Measurements from ENCODE around the gene SLC13A3.

Gene SLC13A3

GRCh38 chr20:46673394-46674252 lies 22.4 kb upstream of the SLC13A3 start:
- DNase-seq (ENCODE audit: low read depth) = no peak
- TF ChIP-seq CTCF (IDR thresholded peaks at IDR 0.05; ENCODE audit: low read length, missing control alignments) = no peak
- H3K4me3 ChIP-seq (replicated peaks; ENCODE audit: low read depth, low read length) = no peak overlapping the region

- no peak overlapping the region for H3K4me3 ChIP-seq (replicated peaks; ENCODE audit: low read depth, low read length)
- no peak for DNase-seq (ENCODE audit: low read depth)
- no peak for TF ChIP-seq CTCF (IDR thresholded peaks at IDR 0.05; ENCODE audit: low read length, missing control alignments)
Observed at GRCh38 chr20:46672543-46673148, 21.4 kb upstream of the SLC13A3 start.

GRCh38 chr20:46671866-46672542 lies 20.7 kb upstream of the SLC13A3 start:
- H3K4me3 ChIP-seq (replicated peaks; ENCODE audit: low read depth, low read length) = no peak overlapping the region
- no peak for DNase-seq (ENCODE audit: low read depth)
- no peak for TF ChIP-seq CTCF (IDR thresholded peaks at IDR 0.05; ENCODE audit: low read length, missing control alignments)

GRCh38 chr20:46670585-46671584 lies 19.6 kb upstream of the SLC13A3 start:
- no peak overlapping the region for H3K4me3 ChIP-seq (replicated peaks; ENCODE audit: low read depth, low read length)
- TF ChIP-seq CTCF (IDR thresholded peaks at IDR 0.05; ENCODE audit: low read length, missing control alignments) = no peak
- DNase-seq (ENCODE audit: low read depth) = no peak

- no peak overlapping the region for H3K4me3 ChIP-seq (replicated peaks; ENCODE audit: low read depth, low read length)
- TF ChIP-seq CTCF (IDR thresholded peaks at IDR 0.05; ENCODE audit: low read length, missing control alignments) = no peak
- DNase-seq (ENCODE audit: low read depth) = no peak
Observed at GRCh38 chr20:46670228-46670584, 18.9 kb upstream of the SLC13A3 start.

- H3K4me3 ChIP-seq (replicated peaks; ENCODE audit: low read depth, low read length) = no peak overlapping the region
- TF ChIP-seq CTCF (IDR thresholded peaks at IDR 0.05; ENCODE audit: low read length, missing control alignments) = no peak
- DNase-seq (ENCODE audit: low read depth) = no peak
Observed at GRCh38 chr20:46666818-46667515, 15.7 kb upstream of the SLC13A3 start.

Data from fibroblast of pulmonary artery (primary cell).